Colonic mucosa (tissue), 4 donors: ENCODE data around the gene KRTAP10-2. TPM values are rescaled to one million over a fixed set of nuclear protein-coding genes. Genes with fewer than 3 reads are reported as not detected.
"Not testable (repeated sequence)": the region's sequence is repeated elsewhere in the genome, so short reads cannot be mapped to it uniquely, and the experiment has no call there.

Source experiments
- DNase-seq: peaks from one replicate; pipeline ENCODE4 v3.0.0-alpha.2; 2020
- H3K27ac ChIP-seq: fragments of 200-600 bp; one replicate; pipeline ENCODE4 v1.8.0; 2021
- H3K27me3 ChIP-seq: fragments of 200-600 bp; one replicate; pipeline ENCODE4 v1.8.0; 2021
- H3K36me3 ChIP-seq: fragments of 200-600 bp; one replicate; pipeline ENCODE4 v1.8.0; 2021
- H3K4me1 ChIP-seq: fragments of 200-600 bp; one replicate; pipeline ENCODE4 v1.8.0; 2021; ENCODE audit warnings: mild to moderate bottlenecking
- H3K4me3 ChIP-seq: fragments of 200-600 bp; one replicate; pipeline ENCODE4 v1.8.0; 2021
- H3K9ac ChIP-seq, 2 donors: one replicate each; pipeline ENCODE4 v1.7.0; 2013; ENCODE audit warnings: control low read depth in 2 of 2, low read depth in 2 of 2, low read length in 2 of 2
- H3K9me3 ChIP-seq: fragments of 200-600 bp; one replicate; pipeline ENCODE4 v1.8.0; 2021
- CTCF ChIP-seq: fragments of 200-600 bp; IDR thresholded peaks from one replicate; pipeline ENCODE4 v1.8.0; 2022; ENCODE audit warnings: antibody characterized with exemption, mild to moderate bottlenecking
- intact Hi-C: fragments of 100-400 bp; cut with DNase I; formaldehyde crosslinking; loops from one replicate; pipeline ENCODE4 v1.14.1; 2022
- total RNA-seq, 2 donors: library from RNA; stranded (reverse); fragmentation: NEBNext Ultra II Directional in 1 of 2; extraction: Animal tissue kit (Norgen Biotek cat#: 25700) in 1 of 2; gene quantifications; one replicate each; pipeline ENCODE4 v1.2.1, GENCODE V29; 2021
- donor health status: healthy.
- donor health status: DM: no; HTN: no; CAD: no.
- donor health status: DM: no; HTN: no; CAD: no.

The KRTAP10-2 gene, protein sequence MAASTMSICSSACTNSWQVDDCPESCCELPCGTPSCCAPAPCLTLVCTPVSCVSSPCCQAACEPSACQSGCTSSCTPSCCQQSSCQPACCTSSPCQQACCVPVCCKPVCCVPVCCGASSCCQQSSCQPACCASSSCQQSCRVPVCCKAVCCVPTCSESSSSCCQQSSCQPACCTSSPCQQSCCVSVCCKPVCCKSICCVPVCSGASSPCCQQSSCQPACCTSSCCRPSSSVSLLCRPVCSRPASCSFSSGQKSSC
- not detected for total RNA-seq

GRCh38 chr21:44551340-44551961 is at the start of gene KRTAP10-2:
Gene KRTAP10-2 (minus strand): TSS chr21:44551505. CDS start chr21:44551458, 47 bp downstream.
- Histone ChIP-seq H3K4me1 (no peaks in the 10 kb centered on the region), H3K9ac (no peak within 1 kb of the TSS), H3K9me3 (no peaks in the 10 kb centered on the region), H3K27me3 (no peaks in the 10 kb centered on the region), H3K27ac (no peak within 1 kb of the TSS), H3K4me3 (no peak within 1 kb of the TSS), H3K36me3 (no peaks in the 10 kb centered on the region)
- no peak for TF ChIP-seq CTCF
- DNase-seq = no peak
- intact Hi-C loops = no loop called here

DNA sequence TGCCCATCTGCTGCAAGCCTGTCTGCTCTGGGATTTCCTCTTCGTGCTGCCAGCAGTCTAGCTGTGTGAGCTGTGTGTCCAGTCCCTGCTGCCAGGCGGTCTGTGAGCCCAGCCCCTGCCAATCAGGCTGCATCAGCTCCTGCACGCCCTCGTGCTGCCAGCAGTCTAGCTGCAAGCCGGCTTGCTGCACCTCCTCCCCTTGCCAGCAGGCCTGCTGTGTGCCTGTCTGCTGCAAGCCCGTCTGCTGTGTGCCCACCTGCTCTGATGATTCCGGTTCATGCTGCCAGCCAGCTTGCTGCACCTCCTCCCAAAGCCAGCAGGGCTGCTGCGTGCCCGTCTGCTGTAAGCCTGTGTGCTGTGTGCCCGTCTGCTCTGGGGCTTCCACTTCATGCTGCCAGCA is 49.8 kb upstream of the KRTAP10-2 start:
- H3K27me3 ChIP-seq, DNase-seq, H3K9ac ChIP-seq, intact Hi-C loops, H3K9me3 ChIP-seq, H3K4me1 ChIP-seq, H3K27ac ChIP-seq, H3K4me3 ChIP-seq, H3K36me3 ChIP-seq: not testable (repeated sequence)

DNA sequence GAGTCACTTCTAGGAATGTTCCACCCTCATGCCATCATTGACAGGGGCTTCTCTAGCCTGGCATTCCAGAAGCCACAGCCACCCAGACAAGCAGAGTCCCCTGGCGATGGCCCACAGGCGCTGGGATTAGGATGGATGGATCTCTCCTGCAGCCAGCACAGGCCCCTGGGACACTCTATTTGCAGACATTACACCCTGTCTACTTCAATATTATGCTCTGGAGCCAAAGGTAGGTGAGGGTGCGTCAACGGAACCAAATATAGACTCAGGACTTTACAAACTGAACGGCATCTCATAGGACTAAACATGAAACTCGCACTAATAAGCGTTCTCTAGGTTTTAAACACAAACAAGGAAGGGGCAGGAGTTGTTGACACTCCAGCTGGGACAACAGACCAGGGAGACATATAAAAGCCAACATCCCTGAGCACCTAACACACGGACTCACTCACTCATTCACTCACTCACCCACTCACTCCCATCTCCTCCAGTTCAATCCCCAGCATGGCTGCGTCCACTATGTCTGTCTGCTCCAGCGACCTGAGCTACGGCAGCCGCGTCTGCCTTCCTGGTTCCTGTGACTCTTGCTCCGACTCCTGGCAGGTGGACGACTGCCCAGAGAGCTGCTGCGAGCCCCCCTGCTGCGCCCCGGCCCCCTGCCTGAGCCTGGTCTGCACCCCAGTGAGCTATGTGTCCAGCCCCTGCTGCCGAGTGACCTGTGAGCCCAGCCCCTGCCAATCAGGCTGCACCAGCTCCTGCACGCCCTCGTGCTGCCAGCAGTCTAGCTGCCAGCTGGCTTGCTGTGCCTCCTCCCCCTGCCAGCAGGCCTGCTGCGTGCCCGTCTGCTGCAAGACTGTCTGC is 49.0 kb upstream of the KRTAP10-2 start, which contains the start of gene KRTAP10-7:
KRTAP10-7 (plus strand) TSS at position 480 of the 861 bp plus-strand sequence; CDS start at position 505, 25 bp downstream.
- intact Hi-C loops, H3K9ac ChIP-seq, DNase-seq, H3K9me3 ChIP-seq, H3K36me3 ChIP-seq, H3K4me1 ChIP-seq, H3K27me3 ChIP-seq, H3K4me3 ChIP-seq, H3K27ac ChIP-seq: not testable (repeated sequence)

- no peak overlapping the region for H3K9ac ChIP-seq
- TF ChIP-seq CTCF = no peak
Observed at GRCh38 chr21:44599264-44600029, 48.1 kb upstream of the KRTAP10-2 start.

GRCh38 chr21:44598061-44598460 is 46.8 kb upstream of the KRTAP10-2 start:
- Histone ChIP-seq H3K4me1 (no peaks in the 10 kb centered on the region), H3K36me3 (no peaks in the 10 kb centered on the region), H3K27me3 (no peaks in the 10 kb centered on the region), H3K4me3 (no peak overlapping the region), H3K9me3 (no peaks in the 10 kb centered on the region), H3K9ac (no peak overlapping the region), H3K27ac (no peak overlapping the region)
- TF ChIP-seq CTCF = no peak
- intact Hi-C loops = no loop called here
- DNase-seq = no peak

More at GRCh38 chr21:44599264-44600029, 48.1 kb upstream of the KRTAP10-2 start:
- H3K9me3 ChIP-seq = no peaks in the 10 kb centered on the region
- no peak overlapping the region for H3K4me3 ChIP-seq
- no peak overlapping the region for H3K27ac ChIP-seq
- DNase-seq = no peak
- no peaks in the 10 kb centered on the region for H3K27me3 ChIP-seq
- no peaks in the 10 kb centered on the region for H3K36me3 ChIP-seq
- intact Hi-C loops = no loop called here
- H3K4me1 ChIP-seq = no peaks in the 10 kb centered on the region
